Measurements from ENCODE around the gene CACNA1D. TPM values are rescaled to one million over a fixed set of nuclear protein-coding genes. Genes with fewer than 3 reads are reported as not detected.

CACNA1D gene
- total and polyA plus RNA-seq, 2 donors from 2014 or later: 3.7 to 35.7 TPM

GRCh38 chr3:53566461-53567145, 72.2 kb downstream of the CACNA1D start:
- TF ChIP-seq, protein P1, sequence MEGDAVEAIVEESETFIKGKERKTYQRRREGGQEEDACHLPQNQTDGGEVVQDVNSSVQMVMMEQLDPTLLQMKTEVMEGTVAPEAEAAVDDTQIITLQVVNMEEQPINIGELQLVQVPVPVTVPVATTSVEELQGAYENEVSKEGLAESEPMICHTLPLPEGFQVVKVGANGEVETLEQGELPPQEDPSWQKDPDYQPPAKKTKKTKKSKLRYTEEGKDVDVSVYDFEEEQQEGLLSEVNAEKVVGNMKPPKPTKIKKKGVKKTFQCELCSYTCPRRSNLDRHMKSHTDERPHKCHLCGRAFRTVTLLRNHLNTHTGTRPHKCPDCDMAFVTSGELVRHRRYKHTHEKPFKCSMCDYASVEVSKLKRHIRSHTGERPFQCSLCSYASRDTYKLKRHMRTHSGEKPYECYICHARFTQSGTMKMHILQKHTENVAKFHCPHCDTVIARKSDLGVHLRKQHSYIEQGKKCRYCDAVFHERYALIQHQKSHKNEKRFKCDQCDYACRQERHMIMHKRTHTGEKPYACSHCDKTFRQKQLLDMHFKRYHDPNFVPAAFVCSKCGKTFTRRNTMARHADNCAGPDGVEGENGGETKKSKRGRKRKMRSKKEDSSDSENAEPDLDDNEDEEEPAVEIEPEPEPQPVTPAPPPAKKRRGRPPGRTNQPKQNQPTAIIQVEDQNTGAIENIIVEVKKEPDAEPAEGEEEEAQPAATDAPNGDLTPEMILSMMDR (IDR thresholded peaks at IDR 0.05; ENCODE audit: borderline replicate concordance, extremely low read depth, insufficient read depth): no peak
- DNase-seq (peak in 1 of 5 donors; percentile 13), FAIRE-seq (no peak)
- Histone ChIP-seq H3K4me1 (ENCODE audit: control insufficient read depth in 2 of 3, insufficient read depth in 2 of 3, low read depth in 1 of 3, low read length in 3 of 3) (peaks cover 0 to 4% (median 0%) of the 10 kb centered on the region in 3 donors), H3K27me3 (ENCODE audit: control insufficient read depth, insufficient read depth, low read length) (no peaks in the 10 kb centered on the region), H3K4me3 (ENCODE audit: low read length in 3 of 3) (no peak overlapping the region), H3K27ac (ENCODE audit: low read depth in 2 of 2, low read length in 2 of 2) (no peak overlapping the region), H3K9me3 (ENCODE audit: control insufficient read depth in 2 of 3, insufficient read depth in 1 of 3, low read length in 3 of 3) (no peaks in the 10 kb centered on the region), H3K9ac (ENCODE audit: low read length in 3 of 3) (no peak overlapping the region), H3K36me3 (ENCODE audit: control insufficient read depth in 2 of 3, insufficient read depth in 3 of 3, low read length in 3 of 3) (no peaks in the 10 kb centered on the region)
- intact Hi-C loops (cut with DNase I): no loop called here

GRCh38 chr3:53570081-53570480, 75.7 kb downstream of the CACNA1D start:
- peak in 2 of 5 donors; percentile 71 to 72 for DNase-seq
- TF ChIP-seq, protein P1 (IDR thresholded peaks at IDR 0.05; ENCODE audit: borderline replicate concordance, extremely low read depth, insufficient read depth): no peak
- H3K27ac ChIP-seq (ENCODE audit: low read depth in 2 of 2, low read length in 2 of 2): no peak overlapping the region
- FAIRE-seq: no peak
- no peaks in the 10 kb centered on the region for H3K27me3 ChIP-seq (ENCODE audit: control insufficient read depth, insufficient read depth, low read length)
- H3K9me3 ChIP-seq (ENCODE audit: control insufficient read depth in 2 of 3, insufficient read depth in 1 of 3, low read length in 3 of 3): no peaks in the 10 kb centered on the region
- H3K4me3 ChIP-seq (ENCODE audit: low read length in 3 of 3): no peak overlapping the region
- intact Hi-C loops (cut with DNase I): no loop called here
- no peak overlapping the region for H3K9ac ChIP-seq (ENCODE audit: low read length in 3 of 3)
- peaks cover 0 to 4% (median 0%) of the 10 kb centered on the region in 3 donors for H3K4me1 ChIP-seq (ENCODE audit: control insufficient read depth in 2 of 3, insufficient read depth in 2 of 3, low read depth in 1 of 3, low read length in 3 of 3)
- no peaks in the 10 kb centered on the region for H3K36me3 ChIP-seq (ENCODE audit: control insufficient read depth in 2 of 3, insufficient read depth in 3 of 3, low read length in 3 of 3)

DNA sequence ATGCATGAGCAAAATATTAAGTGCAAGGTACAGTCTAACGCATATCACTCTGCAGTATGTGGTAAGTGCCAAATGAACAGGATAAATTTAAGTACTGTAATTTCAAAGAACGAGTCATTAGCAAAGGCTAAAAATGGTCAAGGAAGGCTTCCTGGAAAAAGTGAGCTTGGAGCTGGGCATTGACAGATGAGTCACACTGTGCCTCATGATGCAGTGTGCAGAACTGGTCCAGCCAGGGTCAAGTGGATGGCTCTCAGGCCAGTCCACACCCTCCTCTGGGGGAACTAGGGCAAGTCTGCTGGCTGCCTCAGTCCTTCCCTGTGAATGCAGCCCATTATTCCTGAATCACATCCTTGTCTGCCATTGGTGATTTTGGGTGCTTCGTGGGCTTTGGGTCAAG, 76.3 kb downstream of the CACNA1D start:
- no peaks in the 10 kb centered on the region for H3K9me3 ChIP-seq (ENCODE audit: control insufficient read depth in 2 of 3, insufficient read depth in 1 of 3, low read length in 3 of 3)
- TF ChIP-seq, protein P1 (IDR thresholded peaks at IDR 0.05; ENCODE audit: borderline replicate concordance, extremely low read depth, insufficient read depth): no peak
- DNase-seq (no peak), FAIRE-seq (no peak)
- H3K4me3 ChIP-seq (ENCODE audit: low read length in 3 of 3): no peak overlapping the region
- H3K36me3 ChIP-seq (ENCODE audit: control insufficient read depth in 2 of 3, insufficient read depth in 3 of 3, low read length in 3 of 3): no peaks in the 10 kb centered on the region
- intact Hi-C loops (cut with DNase I): no loop called here
- no peak overlapping the region for H3K27ac ChIP-seq (ENCODE audit: low read depth in 2 of 2, low read length in 2 of 2)
- H3K4me1 ChIP-seq (ENCODE audit: control insufficient read depth in 2 of 3, insufficient read depth in 2 of 3, low read depth in 1 of 3, low read length in 3 of 3): peaks cover 0 to 4% (median 0%) of the 10 kb centered on the region in 3 donors
- no peaks in the 10 kb centered on the region for H3K27me3 ChIP-seq (ENCODE audit: control insufficient read depth, insufficient read depth, low read length)
- no peak overlapping the region for H3K9ac ChIP-seq (ENCODE audit: low read length in 3 of 3)

Measured in kidney (tissue), 14 donors.